Measurements from ENCODE around the gene ATP9A. TPM values are rescaled to one million over a fixed set of nuclear protein-coding genes. Genes with fewer than 3 reads are reported as not detected.

The ATP9A gene
- total and polyA plus RNA-seq, 2 of the 8 experiments (the other 6 are each of a cell fraction or from before 2014, with no cell fraction given): 5.0 to 6.4 TPM

DNA sequence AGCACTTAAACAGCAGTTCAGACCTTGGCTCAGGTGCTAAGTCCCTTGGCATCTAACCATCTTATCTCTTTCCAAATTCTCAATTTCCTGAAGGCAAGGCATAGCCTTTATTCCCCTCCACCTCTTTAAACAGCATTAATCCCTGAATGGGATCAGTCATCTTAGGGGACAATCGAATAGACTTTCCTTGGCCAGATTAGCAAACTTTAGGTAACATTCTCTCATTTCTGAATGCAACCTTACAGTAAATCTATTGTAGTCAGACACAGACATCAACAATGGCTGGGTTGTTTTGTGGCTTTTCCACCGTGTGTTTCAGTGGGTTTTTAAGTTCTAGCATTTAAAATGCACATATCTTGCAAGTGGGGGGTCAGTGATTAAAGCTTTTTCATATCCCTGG, 56.8 kb downstream of the ATP9A start:
- H2BK15ac ChIP-seq (ENCODE audit: low read length): no peak overlapping the region
- 0 out of 2 replicates have a peak overlapping the region, but pooled peaks have one; percentile 72 for H2BK20ac ChIP-seq (ENCODE audit: low read length)
- 0 out of 2 replicates have a peak overlapping the region, but pooled peaks have one; percentile 35 for H2BK5ac ChIP-seq (ENCODE audit: low read depth, low read length)
- H4K91ac ChIP-seq (replicated peaks; ENCODE audit: insufficient read length, low read length): no peak overlapping the region
- no peaks in the 10 kb centered on the region for H3K27me3 ChIP-seq (replicated peaks in 1 of 4; ENCODE audit: control insufficient read depth in 3 of 4, extremely low read depth in 1 of 4, insufficient read depth in 3 of 4, low read length in 3 of 4)
- H3K4me3 ChIP-seq (ENCODE audit: extremely low read depth in 1 of 4, insufficient read depth in 2 of 4, low read depth in 3 of 4, low read length in 4 of 4): peak overlapping the region in 1 of 4 experiments; percentile 45; a peak in 1 of 8 replicates
- no peaks in the 10 kb centered on the region for H3K36me3 ChIP-seq (ENCODE audit: control insufficient read depth in 2 of 4, insufficient read depth in 4 of 4, low read length in 3 of 4)
- H3K23me2 ChIP-seq (ENCODE audit: low read depth, low read length): peaks cover 2% of the 10 kb centered on the region; the same call in 1 of the 2 replicates
- DNase-seq (ENCODE audit: low read depth in 1 of 2, low spot score in 2 of 2) (no peak), FAIRE-seq (no peak)
- no peak overlapping the region for H2AFZ ChIP-seq (ENCODE audit: low read length)
- H3K14ac ChIP-seq (ENCODE audit: insufficient read length): no peak overlapping the region
- H3K4me1 ChIP-seq (replicated peaks in 1 of 4; ENCODE audit: control insufficient read depth in 3 of 4, insufficient read depth in 4 of 4, low read length in 3 of 4): peaks cover 6 to 16% (median 13%) of the 10 kb centered on the region in 4 experiments
- H2BK12ac ChIP-seq (ENCODE audit: low read depth, low read length): no peak overlapping the region; the same call in 1 of the 2 replicates
- no peaks in the 10 kb centered on the region for H3K79me2 ChIP-seq (ENCODE audit: control insufficient read depth in 1 of 2, insufficient read depth in 2 of 2, low read length in 2 of 2)
- POLR2A ChIA-PET (ENCODE audit: partially characterized antibody): interaction anchor here (1.1 to 2.1 kb wide), 4 partner anchors 10 to 89 kb away, joined by 3 to 6 read pairs (median 4); no protein-coding TSS in a partner anchor
- CTCF ChIA-PET (ENCODE audit: partially characterized antibody): interaction anchor here (0.6 to 2.6 kb wide), 13 partner anchors 11 to 1938 kb away, joined by 3 to 11 read pairs (median 5); no protein-coding TSS in a partner anchor
- H3K18ac ChIP-seq (ENCODE audit: extremely low read depth, low read length): peak overlapping the region; percentile 71; the same call in 1 of the 2 replicates
- H3K56ac ChIP-seq (replicated peaks; ENCODE audit: insufficient read length, low read depth, low read length): no peak overlapping the region
- no peaks in the 10 kb centered on the region for H3K9me3 ChIP-seq (ENCODE audit: insufficient read depth in 2 of 2, low read depth in 1 of 2, low read length in 1 of 2)
- no peak overlapping the region for H4K8ac ChIP-seq (ENCODE audit: extremely low read depth, insufficient read depth, low read length)
- H3K27ac ChIP-seq (ENCODE audit: low read depth, low read length): no peak overlapping the region
- no peaks in the 10 kb centered on the region for H3K79me1 ChIP-seq (ENCODE audit: low read depth, low read length)
- H3K23ac ChIP-seq (ENCODE audit: insufficient read length): no peak overlapping the region
- peak overlapping the region; percentile 8 for H2BK120ac ChIP-seq (replicated peaks; ENCODE audit: low read depth, low read length)
- no peak overlapping the region for H4K5ac ChIP-seq (ENCODE audit: insufficient read length, low read depth, low read length)
- H4K20me1 ChIP-seq (replicated peaks in 1 of 2; ENCODE audit: control insufficient read depth in 1 of 2, insufficient read depth in 2 of 2, low read length in 2 of 2): no peaks in the 10 kb centered on the region
- TF ChIP-seq, protein P1, sequence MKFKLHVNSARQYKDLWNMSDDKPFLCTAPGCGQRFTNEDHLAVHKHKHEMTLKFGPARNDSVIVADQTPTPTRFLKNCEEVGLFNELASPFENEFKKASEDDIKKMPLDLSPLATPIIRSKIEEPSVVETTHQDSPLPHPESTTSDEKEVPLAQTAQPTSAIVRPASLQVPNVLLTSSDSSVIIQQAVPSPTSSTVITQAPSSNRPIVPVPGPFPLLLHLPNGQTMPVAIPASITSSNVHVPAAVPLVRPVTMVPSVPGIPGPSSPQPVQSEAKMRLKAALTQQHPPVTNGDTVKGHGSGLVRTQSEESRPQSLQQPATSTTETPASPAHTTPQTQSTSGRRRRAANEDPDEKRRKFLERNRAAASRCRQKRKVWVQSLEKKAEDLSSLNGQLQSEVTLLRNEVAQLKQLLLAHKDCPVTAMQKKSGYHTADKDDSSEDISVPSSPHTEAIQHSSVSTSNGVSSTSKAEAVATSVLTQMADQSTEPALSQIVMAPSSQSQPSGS (IDR thresholded peaks at IDR 0.05; ENCODE audit: low read length): no peak
- TF ChIP-seq RBBP5 (IDR thresholded peaks at IDR 0.05; ENCODE audit: borderline replicate concordance, low read depth, low read length) (no peak), POLR2A (IDR thresholded peaks at IDR 0.05; ENCODE audit: control extremely low read depth in 1 of 2, low read depth in 2 of 2, low read length in 2 of 2) (no peak), KDM1A (IDR thresholded peaks at IDR 0.05; ENCODE audit: borderline replicate concordance, low read length) (no peak)
- no peak overlapping the region; a peak in 1 of 7 replicates for H3K9ac ChIP-seq (replicated peaks in 1 of 4; ENCODE audit: extremely low read depth in 1 of 4, low read depth in 3 of 4, low read length in 3 of 4)
- H3K4me2 ChIP-seq (ENCODE audit: insufficient read depth in 1 of 2, low read depth in 2 of 2, low read length in 2 of 2): peak overlapping the region; percentile 59 to 61; a peak in 2 of 4 replicates
- WGBS, 2 experiments (ENCODE audit: extremely low coverage in 1 of 2, insufficient coverage in 1 of 2, insufficient read length in 1 of 2, insufficient replicate concordance in 2 of 2, low coverage in 1 of 2, low lambda C conversion rate in 2 of 2, missing lambda C conversion rate in 1 of 2): 72% methylated on average over 2 of the region's 2 CpGs; no CpG with 5 or more reads in 1 of the 2 experiments
- H3K4ac ChIP-seq (replicated peaks; ENCODE audit: insufficient read length, low read depth, low read length): peak overlapping the region; percentile 0
- H2AK5ac ChIP-seq (ENCODE audit: low read depth, low read length): no peak overlapping the region; the same call in 1 of the 2 replicates

All from H1 (cell line).